Colonic mucosa (tissue), 4 donors: ENCODE results near the gene KIAA0513. TPM values are rescaled to one million over a fixed set of nuclear protein-coding genes. Genes with fewer than 3 reads are reported as not detected.

Experiments
- DNase-seq: peaks from one replicate; pipeline ENCODE4 v3.0.0-alpha.2; 2020
- H3K27ac ChIP-seq: fragments of 200-600 bp; one replicate; pipeline ENCODE4 v1.8.0; 2021
- H3K27me3 ChIP-seq: fragments of 200-600 bp; one replicate; pipeline ENCODE4 v1.8.0; 2021
- H3K36me3 ChIP-seq: fragments of 200-600 bp; one replicate; pipeline ENCODE4 v1.8.0; 2021
- H3K4me1 ChIP-seq: fragments of 200-600 bp; one replicate; pipeline ENCODE4 v1.8.0; 2021; ENCODE audit warnings: mild to moderate bottlenecking
- H3K4me3 ChIP-seq: fragments of 200-600 bp; one replicate; pipeline ENCODE4 v1.8.0; 2021
- H3K9ac ChIP-seq, 2 donors: one replicate each; pipeline ENCODE4 v1.7.0; 2013; ENCODE audit warnings: control low read depth in 2 of 2, low read depth in 2 of 2, low read length in 2 of 2
- H3K9me3 ChIP-seq: fragments of 200-600 bp; one replicate; pipeline ENCODE4 v1.8.0; 2021
- intact Hi-C: fragments of 100-400 bp; cut with DNase I; formaldehyde crosslinking; loops from one replicate; pipeline ENCODE4 v1.14.1; 2022
- total RNA-seq, 2 donors: library from RNA; stranded (reverse); fragmentation: NEBNext Ultra II Directional in 1 of 2; extraction: Animal tissue kit (Norgen Biotek cat#: 25700) in 1 of 2; gene quantifications; one replicate each; pipeline ENCODE4 v1.2.1, GENCODE V29; 2021
- TF ChIP-seq, protein P1 (sequence below): fragments of 200-600 bp; IDR thresholded peaks from one replicate; pipeline ENCODE4 v1.8.0; 2022; ENCODE audit warnings: antibody characterized with exemption, mild to moderate bottlenecking
- donor health status: healthy.
- donor health status: DM: no; HTN: no; CAD: no.
- donor health status: DM: no; HTN: no; CAD: no.

Gene KIAA0513
- total RNA-seq, 2 donors from 2014 or later = 17.7 to 22.8 TPM

DNA sequence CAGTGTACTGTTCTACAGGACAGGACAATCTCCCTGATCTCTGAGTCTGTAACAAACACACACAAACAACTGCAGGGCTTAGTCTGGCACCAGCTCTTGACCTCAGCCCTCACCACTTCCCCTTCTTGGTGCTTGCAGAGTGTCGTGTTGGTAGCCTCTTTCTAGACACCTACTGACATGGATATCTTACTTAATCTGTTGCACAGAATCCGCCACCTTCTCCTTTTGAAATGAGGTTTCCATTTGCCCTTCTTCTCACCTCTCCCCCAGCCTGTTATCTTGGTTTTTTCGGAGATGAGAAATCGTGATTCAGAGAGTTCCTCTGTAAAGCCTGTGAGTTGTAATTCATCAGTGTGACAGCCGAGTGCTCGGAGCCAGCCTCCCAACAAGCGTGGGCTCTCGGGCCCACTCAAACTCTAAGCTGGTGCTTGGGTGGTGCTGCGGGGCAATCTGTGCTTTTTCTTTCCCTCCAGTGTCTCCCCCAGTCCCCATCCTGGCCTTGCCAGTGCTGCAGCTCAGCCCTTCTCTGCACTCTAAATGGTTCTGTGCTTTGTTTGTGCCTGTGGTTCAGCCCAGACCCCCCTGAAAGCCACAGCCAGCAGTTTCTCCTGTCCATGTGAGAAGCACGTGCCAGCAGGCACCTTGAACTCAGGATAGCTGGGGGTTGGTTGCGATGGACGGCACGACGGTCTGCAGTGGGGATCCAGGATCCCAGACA, 28.1 kb downstream of the KIAA0513 start:
- Histone ChIP-seq H3K27ac (peak overlapping the region; percentile 80), H3K9ac (peak overlapping the region; percentile 33 to 68), H3K4me1 (peaks cover 14% of the 10 kb centered on the region), H3K36me3 (no peaks in the 10 kb centered on the region), H3K4me3 (peak overlapping the region; percentile 4), H3K9me3 (no peaks in the 10 kb centered on the region), H3K27me3 (no peaks in the 10 kb centered on the region)
- DNase-seq = peak; percentile 53
- TF ChIP-seq, protein P1, sequence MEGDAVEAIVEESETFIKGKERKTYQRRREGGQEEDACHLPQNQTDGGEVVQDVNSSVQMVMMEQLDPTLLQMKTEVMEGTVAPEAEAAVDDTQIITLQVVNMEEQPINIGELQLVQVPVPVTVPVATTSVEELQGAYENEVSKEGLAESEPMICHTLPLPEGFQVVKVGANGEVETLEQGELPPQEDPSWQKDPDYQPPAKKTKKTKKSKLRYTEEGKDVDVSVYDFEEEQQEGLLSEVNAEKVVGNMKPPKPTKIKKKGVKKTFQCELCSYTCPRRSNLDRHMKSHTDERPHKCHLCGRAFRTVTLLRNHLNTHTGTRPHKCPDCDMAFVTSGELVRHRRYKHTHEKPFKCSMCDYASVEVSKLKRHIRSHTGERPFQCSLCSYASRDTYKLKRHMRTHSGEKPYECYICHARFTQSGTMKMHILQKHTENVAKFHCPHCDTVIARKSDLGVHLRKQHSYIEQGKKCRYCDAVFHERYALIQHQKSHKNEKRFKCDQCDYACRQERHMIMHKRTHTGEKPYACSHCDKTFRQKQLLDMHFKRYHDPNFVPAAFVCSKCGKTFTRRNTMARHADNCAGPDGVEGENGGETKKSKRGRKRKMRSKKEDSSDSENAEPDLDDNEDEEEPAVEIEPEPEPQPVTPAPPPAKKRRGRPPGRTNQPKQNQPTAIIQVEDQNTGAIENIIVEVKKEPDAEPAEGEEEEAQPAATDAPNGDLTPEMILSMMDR = no peak
- intact Hi-C loops = no loop called here

DNA sequence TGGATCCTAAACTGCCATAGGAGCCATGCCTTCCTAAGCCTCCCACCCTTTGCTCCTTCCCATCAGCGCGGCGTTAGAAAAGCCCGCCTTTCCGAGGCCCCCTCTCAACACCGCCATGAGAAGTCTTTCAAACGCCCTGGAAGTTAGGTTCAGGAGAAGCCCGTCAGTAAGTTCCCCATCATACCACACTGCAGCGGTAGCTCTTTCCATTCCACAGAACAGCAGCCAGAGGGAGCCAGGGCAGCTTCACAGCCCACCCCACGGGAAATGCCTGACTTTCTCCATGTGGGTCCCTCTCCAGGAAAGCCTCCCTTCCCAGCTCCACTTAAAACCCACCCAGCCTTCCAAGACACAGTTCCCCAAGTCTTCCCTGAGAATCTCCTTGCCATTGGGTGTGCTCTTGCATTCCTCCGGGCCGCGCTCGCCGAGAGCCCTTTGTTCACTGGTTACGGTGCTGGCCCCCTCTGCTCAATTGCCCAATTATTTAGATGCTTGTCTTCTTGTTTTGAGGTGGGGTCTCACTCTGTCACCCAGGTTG, 28.7 kb downstream of the KIAA0513 start:
- no peak overlapping the region for H3K4me3 ChIP-seq

DNA sequence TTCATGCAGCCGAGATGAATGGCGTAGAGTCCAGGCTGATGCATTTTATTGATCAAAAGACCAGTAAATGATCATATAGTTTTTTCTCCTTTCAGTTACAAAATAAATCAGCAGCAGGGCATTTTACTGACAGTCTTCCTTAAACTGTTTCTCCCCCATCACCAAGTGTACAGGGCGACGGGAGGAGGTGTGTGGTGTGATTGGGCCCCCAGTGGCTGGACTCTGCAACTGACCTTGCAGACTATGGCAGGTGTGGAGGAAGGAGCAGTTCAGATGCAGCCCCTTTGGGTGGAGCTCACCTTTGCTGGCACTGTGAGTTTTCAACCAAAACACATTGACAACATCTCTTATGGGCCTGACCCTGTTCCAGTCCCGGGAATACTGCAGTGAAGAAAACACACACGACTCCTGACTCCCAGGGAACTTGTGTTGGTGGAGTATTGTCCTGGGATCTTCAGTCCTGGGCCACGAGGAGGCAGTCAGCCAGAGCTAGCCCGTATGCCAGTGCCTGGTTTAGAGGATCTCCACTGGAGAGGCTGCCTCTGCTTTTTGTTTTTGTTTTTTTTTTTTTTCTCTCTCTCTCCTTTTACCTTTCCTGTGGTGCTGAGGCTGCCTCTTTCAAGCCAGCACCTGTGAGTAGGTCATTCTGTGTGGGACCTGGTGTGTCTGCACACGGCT, 29.8 kb downstream of the KIAA0513 start:
- no peaks in the 10 kb centered on the region for H3K36me3 ChIP-seq
- no peak overlapping the region for H3K9ac ChIP-seq
- H3K27me3 ChIP-seq = no peaks in the 10 kb centered on the region
- no peak for DNase-seq
- peaks cover 14% of the 10 kb centered on the region for H3K4me1 ChIP-seq
- intact Hi-C loops = no loop called here
- no peak overlapping the region for H3K27ac ChIP-seq
- H3K4me3 ChIP-seq = no peak overlapping the region
- TF ChIP-seq, protein P1 = peak; percentile 26
- H3K9me3 ChIP-seq = no peaks in the 10 kb centered on the region

More for the DNA sequence above, 28.7 kb downstream of the KIAA0513 start:
- DNase-seq = no peak
- peaks cover 14% of the 10 kb centered on the region for H3K4me1 ChIP-seq
- H3K36me3 ChIP-seq = no peaks in the 10 kb centered on the region
- TF ChIP-seq, protein P1 = peak; percentile 15
- H3K9me3 ChIP-seq = no peaks in the 10 kb centered on the region
- intact Hi-C loops = no loop called here
- peak overlapping the region; percentile 33 to 68 for H3K9ac ChIP-seq
- no peaks in the 10 kb centered on the region for H3K27me3 ChIP-seq
- peak overlapping the region; percentile 80 for H3K27ac ChIP-seq

DNA sequence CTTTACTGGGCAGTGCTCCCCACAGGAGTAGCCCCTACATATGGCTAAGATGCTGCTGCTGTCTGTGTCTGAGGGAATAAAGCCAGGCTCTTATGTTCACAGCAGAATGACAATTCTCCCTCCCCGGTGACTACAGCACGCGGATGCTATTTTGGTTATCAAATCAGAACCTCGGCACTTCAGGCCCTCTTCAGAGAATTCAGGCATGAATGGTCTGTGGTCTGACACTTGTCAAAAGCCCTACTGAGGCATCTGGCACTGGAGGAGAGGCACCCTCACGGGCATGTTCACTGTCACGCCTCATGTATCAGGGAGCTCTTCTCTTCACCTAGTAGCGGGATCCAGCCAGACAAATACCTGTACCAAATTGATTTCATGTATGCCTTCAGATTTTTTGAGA, 30.4 kb downstream of the KIAA0513 start:
- Histone ChIP-seq H3K4me3 (no peak overlapping the region), H3K27me3 (no peaks in the 10 kb centered on the region), H3K4me1 (peaks cover 14% of the 10 kb centered on the region), H3K9ac (no peak overlapping the region), H3K9me3 (no peaks in the 10 kb centered on the region), H3K36me3 (no peaks in the 10 kb centered on the region), H3K27ac (no peak overlapping the region)
- DNase-seq = no peak
- TF ChIP-seq, protein P1 = no peak
- intact Hi-C loops = no loop called here

DNA sequence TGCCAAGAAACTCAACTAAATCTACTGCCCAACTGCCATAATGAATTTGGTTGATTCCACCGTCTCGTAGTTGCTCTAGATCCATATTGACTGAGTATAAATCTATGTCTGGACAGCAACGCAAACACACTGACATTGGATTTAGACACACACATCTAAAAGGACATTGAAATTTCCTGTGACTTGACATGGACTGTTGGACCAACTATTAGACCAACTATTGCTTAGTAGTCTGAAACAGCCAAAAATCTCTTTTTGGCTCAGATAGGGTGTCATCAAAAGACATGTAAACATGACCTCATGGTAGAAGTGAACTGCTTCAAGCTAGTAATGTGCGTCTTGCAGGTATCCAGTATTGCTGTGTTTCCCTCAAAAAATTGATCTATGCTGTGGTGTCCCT, 31.3 kb downstream of the KIAA0513 start:
- H3K9ac ChIP-seq = no peak overlapping the region
- H3K27me3 ChIP-seq = no peaks in the 10 kb centered on the region
- peaks cover 14% of the 10 kb centered on the region for H3K4me1 ChIP-seq
- no peaks in the 10 kb centered on the region for H3K36me3 ChIP-seq
- intact Hi-C loops = no loop called here
- DNase-seq = no peak
- H3K4me3 ChIP-seq = no peak overlapping the region
- no peaks in the 10 kb centered on the region for H3K9me3 ChIP-seq
- no peak overlapping the region for H3K27ac ChIP-seq
- TF ChIP-seq, protein P1 = no peak
